Measurements from ENCODE around the gene FHL3. TPM values are rescaled to one million over a fixed set of nuclear protein-coding genes. Genes with fewer than 3 reads are reported as not detected.
A peak's percentile ranks its signal among the peaks of the same experiment; 100 is the strongest.

Gene FHL3
- total and polyA plus RNA-seq, 2 of the 4 experiments (the other 2 are of a cell fraction): 11.5 to 27.1 TPM

- DNase-seq (no peak), ATAC-seq (ENCODE audit: low read depth) (no peak)
- H2BK20ac ChIP-seq (ENCODE audit: low read depth, low read length): peak overlapping the region; percentile 48; the same call in 1 of the 2 replicates
- BruUV-seq (replicated peaks): TSS peak; percentile 19
- peaks cover 31% of the 10 kb centered on the region for H3K36me3 ChIP-seq (ENCODE audit: control insufficient read depth, insufficient read depth, low read length)
- H2BK15ac ChIP-seq (ENCODE audit: low read depth, low read length): 0 out of 3 replicates have a peak overlapping the region, but pooled peaks have one; percentile 3
- H3K4me1 ChIP-seq (ENCODE audit: control insufficient read depth, insufficient read depth, low read length): peaks cover 37% of the 10 kb centered on the region
- H4K91ac ChIP-seq (ENCODE audit: insufficient read depth, low read depth, low read length): peak overlapping the region; percentile 97; the same call in 1 of the 2 replicates
- peak overlapping the region; percentile 42; the same call in 1 of the 2 replicates for H3K56ac ChIP-seq (ENCODE audit: extremely low read depth, insufficient read depth, low read length)
- no peak overlapping the region for H3K4me3 ChIP-seq (ENCODE audit: insufficient read depth, low read depth, low read length)
- peak overlapping the region; percentile 43; the same call in 1 of the 2 replicates for H4K5ac ChIP-seq (ENCODE audit: low read depth, low read length)
- H3K9ac ChIP-seq (ENCODE audit: low read depth, low read length): peak overlapping the region; percentile 79; the same call in 1 of the 2 replicates
- intact Hi-C loops (cut with micrococcal nuclease) (no loop called here), in situ Hi-C loops (cut with MboI; ENCODE audit: low sequenced_read_pairs) (no loop called here), dilution Hi-C loops (cut with HindIII; ENCODE audit: low sequenced_read_pairs, unreplicated experiment) (no loop called here)
- CTCF ChIA-PET: interaction anchor here (0.9 kb wide), 1 partner anchor 20 kb away, joined by 5 read pairs; no protein-coding TSS in a partner anchor
- H2BK5ac ChIP-seq (ENCODE audit: low read depth, low read length, poor library complexity, severe bottlenecking): no peak overlapping the region
- peaks cover 30 to 65% of the 10 kb centered on the region in 2 experiments; a peak in 3 of 4 replicates for H3K79me1 ChIP-seq (ENCODE audit: low read depth in 1 of 2, low read length in 2 of 2)
- H3K27me3 ChIP-seq (ENCODE audit: control insufficient read depth, insufficient read depth, low read length): no peaks in the 10 kb centered on the region
- H3K9me3 ChIP-seq (ENCODE audit: control insufficient read depth, insufficient read depth, low read length): no peaks in the 10 kb centered on the region
- peak overlapping the region; percentile 93 for H2BK120ac ChIP-seq (ENCODE audit: low read depth, low read length)
- H3K27ac ChIP-seq (ENCODE audit: insufficient read depth, low read length): peak overlapping the region; percentile 93
- H3K9me1 ChIP-seq (ENCODE audit: insufficient read depth, low read length): peaks cover 23% of the 10 kb centered on the region
- 0 out of 2 replicates have a peak, but pooled peaks cover 5% of the 10 kb centered on the region for H4K20me1 ChIP-seq (ENCODE audit: insufficient read depth, low read length)
- POLR2A ChIA-PET (ENCODE audit: unreplicated experiment): interaction anchor here (0.8 to 1.6 kb wide), 2 partner anchors 15 to 49 kb away, joined by 3 to 4 read pairs; partner anchors contain the start of genes POU3F1 and UTP11
- H4K8ac ChIP-seq (ENCODE audit: low read depth in 2 of 2, low read length in 2 of 2): peak overlapping the region; percentile 91 to 94; a peak in 3 of 4 replicates
- H3K14ac ChIP-seq (replicated peaks; ENCODE audit: low read depth, low read length): peak overlapping the region; percentile 92
- 91% methylated on average over 4 of the region's 25 CpGs; no CpG with 5 or more reads in 1 of the 2 experiments for WGBS, 2 experiments (ENCODE audit: extremely low coverage in 2 of 2, insufficient read length in 1 of 2)
- H3K18ac ChIP-seq (ENCODE audit: low read depth, low read length): no peak overlapping the region; the same call in 1 of the 2 replicates
- no peak overlapping the region for H2AFZ ChIP-seq (replicated peaks; ENCODE audit: low read length, poor library complexity)
- peak overlapping the region; percentile 97 for H3K4ac ChIP-seq (ENCODE audit: low read depth, low read length)
- peak overlapping the region; percentile 78 for H2AK5ac ChIP-seq (ENCODE audit: low read depth, low read length)
- no peak overlapping the region for H3K23ac ChIP-seq (ENCODE audit: low read depth, low read length)
- no peak for TF ChIP-seq ELK1 (IDR thresholded peaks at IDR 0.05; ENCODE audit: borderline replicate concordance, low read depth, low read length)
- no peak for TF ChIP-seq CEBPB (IDR thresholded peaks at IDR 0.05; ENCODE audit: low read depth, low read length)
- TF ChIP-seq SMC3 (IDR thresholded peaks at IDR 0.05; ENCODE audit: low read depth, low read length): no peak
- no peak for TF ChIP-seq MXI1 (IDR thresholded peaks at IDR 0.05; ENCODE audit: borderline replicate concordance, low read depth, low read length)
- TF ChIP-seq CHD1 (IDR thresholded peaks at IDR 0.05; ENCODE audit: low read depth, low read length): no peak
- no peak for TF ChIP-seq RCOR1 (IDR thresholded peaks at IDR 0.05; ENCODE audit: insufficient replicate concordance, low read length)
- no peak for TF ChIP-seq MAFK (IDR thresholded peaks at IDR 0.05; ENCODE audit: low read depth, low read length)
- no peak for TF ChIP-seq FOS (IDR thresholded peaks at IDR 0.05; ENCODE audit: low read depth, low read length)
- TF ChIP-seq RAD21 (IDR thresholded peaks at IDR 0.05; ENCODE audit: low read length): no peak
- H3K4me2 ChIP-seq (ENCODE audit: low read depth, low read length): no peak overlapping the region
- peak overlapping the region; percentile 76 for H2AK9ac ChIP-seq (replicated peaks; ENCODE audit: low read depth, low read length, poor library complexity)
Observed at GRCh38 chr1:37997256-37998088, 7.8 kb downstream of the FHL3 start.

Data from IMR-90 (cell line).